Cerebellar nuclear complex (tissue), 1 donor: Measurements from ENCODE around the gene MRPS18A.

ENCODE experiments used
- DNase-seq, 2 experiments: peaks; one replicate each; lab custom pipeline; 2025; lab: John Stamatoyannopoulos, UW

The MRPS18A gene

GRCh38 chr6:43687437-43688347 is at the start of gene MRPS18A:
TSS of gene MRPS18A (minus strand) at chr6:43687791. CDS start at chr6:43687779, 12 bp downstream.
- DNase-seq: peak; percentile 25 to 61

DNA sequence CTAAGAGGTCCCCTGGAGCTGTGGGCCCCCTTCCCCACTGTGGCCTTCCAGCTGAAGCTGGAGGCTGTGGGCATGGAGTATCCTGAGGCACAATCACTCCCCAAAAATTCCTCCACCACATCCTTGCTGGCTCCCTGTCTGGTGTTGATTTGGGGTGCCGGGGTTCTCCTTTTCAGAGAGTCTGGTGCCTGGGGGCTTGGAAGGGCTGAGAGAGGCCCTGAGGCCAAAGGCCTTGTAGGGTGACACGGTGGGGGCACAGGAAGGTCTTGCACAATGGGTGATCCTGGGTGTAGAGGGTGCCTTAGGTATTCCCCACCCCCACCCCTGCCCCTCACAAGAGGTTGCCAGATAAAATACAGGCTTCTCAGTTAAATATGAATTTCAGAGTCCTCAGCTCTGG is 49.3 kb upstream of the MRPS18A start:
- no peak for DNase-seq

DNA sequence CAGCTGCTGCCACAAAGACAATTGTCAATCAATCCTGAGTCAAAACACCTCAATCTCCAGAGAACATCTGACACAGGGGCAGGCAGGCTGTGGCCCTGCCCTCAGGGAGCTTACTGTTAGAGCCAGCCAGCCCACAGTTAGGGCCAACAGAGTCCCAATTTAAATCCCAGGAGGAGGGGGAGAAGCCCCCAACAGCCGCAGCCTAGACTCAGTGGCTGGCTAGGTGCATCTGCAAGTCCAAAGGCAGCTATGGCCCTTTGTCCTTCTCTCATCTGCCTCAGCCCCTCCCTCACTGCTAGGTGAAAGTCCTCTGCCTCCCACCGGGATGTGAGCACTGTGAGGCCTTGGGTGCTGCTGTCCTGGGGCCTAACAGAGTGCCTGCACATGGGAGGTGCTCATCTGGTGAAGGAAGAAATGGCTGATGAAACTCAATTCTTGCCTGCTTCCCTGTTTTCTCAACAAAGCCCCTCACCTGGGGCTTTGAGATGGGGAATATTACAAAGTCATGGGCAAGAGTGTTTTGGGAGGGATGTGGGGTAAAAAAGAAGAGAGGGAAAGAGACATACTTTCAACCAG is 48.7 kb upstream of the MRPS18A start:
- DNase-seq: no peak

GRCh38 chr6:43735642-43736199 is 48.1 kb upstream of the MRPS18A start:
- DNase-seq: no peak

- DNase-seq: no peak
Observed at GRCh38 chr6:43734294-43734665, 46.7 kb upstream of the MRPS18A start.

GRCh38 chr6:43733471-43734293 is 46.1 kb upstream of the MRPS18A start:
- no peak for DNase-seq

DNA sequence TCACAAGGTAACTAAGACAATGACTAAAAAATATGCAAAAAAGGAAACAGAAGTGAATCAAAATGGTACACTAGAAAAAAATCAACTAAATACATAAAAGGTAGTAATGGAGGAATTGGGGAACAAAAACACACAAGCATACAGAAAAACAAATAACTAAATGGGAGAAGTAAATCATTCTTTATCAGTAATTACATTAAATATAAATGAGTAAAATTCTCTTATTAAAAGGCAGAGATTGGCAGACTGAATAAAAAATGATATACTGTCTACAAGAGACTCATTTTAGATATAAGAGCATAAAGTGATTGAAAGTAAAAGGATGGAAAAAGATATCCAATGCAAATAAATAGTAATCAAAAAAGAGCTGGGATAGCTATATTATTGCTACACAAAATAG is 43.0 kb upstream of the MRPS18A start:
- no peak for DNase-seq

DNA sequence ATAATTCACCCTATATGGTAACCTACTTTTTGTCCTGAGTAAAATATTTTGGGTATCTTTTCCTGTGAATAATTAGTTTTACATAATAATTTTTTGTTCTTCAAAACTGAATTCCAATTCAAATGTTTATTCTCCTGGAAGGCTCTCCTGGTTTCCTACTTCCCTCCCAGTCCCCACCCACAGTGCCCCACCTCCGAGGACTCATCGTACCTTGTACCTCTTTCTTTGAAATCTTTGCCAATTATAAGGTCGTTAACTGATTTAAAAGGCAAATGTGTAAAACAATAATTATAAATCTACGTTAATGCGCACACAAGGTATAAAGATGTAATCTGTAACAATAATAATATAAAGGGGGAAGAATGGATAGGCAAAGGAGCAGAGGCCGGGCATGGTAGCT is 41.9 kb upstream of the MRPS18A start:
- DNase-seq: no peak

DNA sequence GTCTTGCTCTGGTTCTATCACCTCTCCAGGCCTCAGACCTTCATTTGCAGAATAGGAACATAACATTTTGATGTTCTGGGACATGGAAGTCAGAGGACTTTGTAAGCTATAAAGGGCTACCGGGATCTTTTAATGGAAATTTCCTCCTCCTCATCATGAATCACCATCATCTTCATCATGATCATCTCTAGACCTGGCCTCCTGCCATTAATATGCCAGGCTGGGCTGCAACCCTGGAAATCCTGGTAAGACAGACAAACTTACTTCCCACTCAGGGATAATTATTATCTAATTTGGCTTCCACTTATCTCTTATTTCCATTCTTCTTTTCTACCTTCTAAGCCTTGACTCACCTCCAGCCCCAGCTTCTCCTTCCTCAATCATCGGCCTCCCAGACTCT is 41.0 kb upstream of the MRPS18A start:
- DNase-seq: no peak

GRCh38 chr6:43727634-43728033 is 40.0 kb upstream of the MRPS18A start:
- no peak for DNase-seq

GRCh38 chr6:43725643-43726580 is 38.3 kb upstream of the MRPS18A start:
- DNase-seq: no peak

DNA sequence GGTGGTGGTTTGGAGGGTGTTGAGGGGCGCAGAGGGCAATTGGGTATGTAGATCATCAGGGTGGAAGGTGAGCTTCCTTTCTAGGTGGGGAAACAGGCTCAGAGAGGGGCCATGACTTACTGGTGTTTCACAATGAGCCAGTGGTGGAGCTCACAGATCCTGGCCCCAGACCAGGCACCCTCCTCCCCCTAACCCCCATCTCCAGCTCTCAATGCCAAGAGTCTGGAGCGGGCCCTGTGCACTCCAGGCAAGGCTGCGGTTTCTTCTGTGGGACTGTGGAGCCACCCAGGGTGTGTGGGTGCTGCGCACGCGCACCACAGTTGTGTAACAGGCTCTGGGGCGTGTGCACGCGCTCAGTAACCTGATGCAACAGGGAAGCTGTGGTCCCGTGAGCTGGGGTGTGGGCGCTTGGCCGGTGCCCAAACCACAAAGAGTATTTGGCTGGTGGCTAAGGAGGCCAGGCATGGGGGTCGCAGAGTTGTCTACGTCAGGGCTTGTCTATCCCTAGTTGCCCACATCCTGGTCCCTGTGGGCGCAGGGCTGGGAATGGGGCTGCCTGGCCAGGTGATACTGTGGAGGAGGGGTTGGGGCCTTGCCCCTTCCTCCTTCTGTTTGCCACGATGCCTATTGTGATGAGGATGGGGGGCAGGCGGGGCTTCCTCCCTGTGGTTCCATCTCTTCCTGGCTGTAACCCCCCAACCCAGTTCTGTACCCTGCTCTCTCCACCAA is 37.5 kb upstream of the MRPS18A start:
- no peak for DNase-seq

- no peak for DNase-seq
Observed at GRCh38 chr6:43724354-43724753, 36.8 kb upstream of the MRPS18A start.

GRCh38 chr6:43723737-43724295 is 36.2 kb upstream of the MRPS18A start:
- no peak for DNase-seq

GRCh38 chr6:43722920-43723545 is 35.4 kb upstream of the MRPS18A start:
- DNase-seq: no peak

DNA sequence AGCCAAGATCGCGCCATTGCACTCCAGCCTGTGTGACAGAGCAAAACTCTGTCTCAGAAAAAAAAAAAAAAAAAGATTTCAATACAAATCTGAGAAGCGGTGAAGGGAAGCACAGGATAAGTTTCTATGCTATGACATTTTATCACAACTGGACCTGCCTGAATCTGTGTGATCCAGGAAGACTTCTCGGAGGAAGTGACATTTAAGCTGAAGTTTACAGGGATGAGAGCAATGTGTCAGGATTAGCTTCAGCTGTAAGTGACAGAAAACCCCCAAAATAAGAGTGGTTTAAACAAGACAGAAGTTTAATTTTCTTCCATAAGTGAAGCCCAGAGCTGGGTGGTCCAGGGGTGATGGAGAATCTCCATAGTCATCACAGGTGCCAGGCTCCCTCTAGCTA is 33.4 kb upstream of the MRPS18A start:
- no peak for DNase-seq

GRCh38 chr6:43719511-43719910 is 31.9 kb upstream of the MRPS18A start:
- DNase-seq: no peak

DNA sequence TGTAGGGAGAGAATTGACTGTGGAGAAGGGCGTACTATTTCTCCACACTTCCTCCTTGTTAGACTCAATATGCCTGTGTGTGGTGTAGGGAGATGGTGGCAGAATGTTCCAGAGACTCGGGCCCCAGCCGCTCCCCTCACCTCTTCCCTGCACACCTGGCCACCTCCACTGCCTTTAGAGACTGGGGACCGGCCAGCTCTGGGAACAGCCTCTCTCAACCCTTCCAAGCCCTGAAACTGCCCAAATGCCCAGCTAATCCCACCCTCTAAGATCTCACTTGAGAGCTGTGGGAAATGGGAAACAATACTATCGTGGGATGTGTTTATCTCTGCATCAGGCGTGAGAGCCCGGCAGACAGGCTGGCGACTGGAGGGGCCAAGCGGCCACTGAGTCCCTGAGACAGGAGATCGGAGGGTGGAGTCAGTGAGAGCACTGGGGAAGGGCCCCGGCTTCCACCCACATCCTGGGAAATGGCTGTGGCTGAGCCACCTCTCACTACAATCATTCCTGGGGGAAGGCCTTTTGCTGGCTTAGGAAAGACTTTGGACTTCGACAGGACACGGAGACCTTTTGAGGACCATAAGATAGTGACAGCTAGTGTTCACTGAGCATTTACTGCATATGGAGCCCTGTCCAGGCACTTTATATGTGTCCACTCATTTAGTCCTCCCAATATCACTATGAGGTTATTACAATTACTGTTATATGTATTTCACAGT is 31.0 kb upstream of the MRPS18A start:
- DNase-seq: no peak

GRCh38 chr6:43717822-43718221 is 30.2 kb upstream of the MRPS18A start:
- no peak for DNase-seq
